ENCODE results near the gene SLC7A8.

DNA sequence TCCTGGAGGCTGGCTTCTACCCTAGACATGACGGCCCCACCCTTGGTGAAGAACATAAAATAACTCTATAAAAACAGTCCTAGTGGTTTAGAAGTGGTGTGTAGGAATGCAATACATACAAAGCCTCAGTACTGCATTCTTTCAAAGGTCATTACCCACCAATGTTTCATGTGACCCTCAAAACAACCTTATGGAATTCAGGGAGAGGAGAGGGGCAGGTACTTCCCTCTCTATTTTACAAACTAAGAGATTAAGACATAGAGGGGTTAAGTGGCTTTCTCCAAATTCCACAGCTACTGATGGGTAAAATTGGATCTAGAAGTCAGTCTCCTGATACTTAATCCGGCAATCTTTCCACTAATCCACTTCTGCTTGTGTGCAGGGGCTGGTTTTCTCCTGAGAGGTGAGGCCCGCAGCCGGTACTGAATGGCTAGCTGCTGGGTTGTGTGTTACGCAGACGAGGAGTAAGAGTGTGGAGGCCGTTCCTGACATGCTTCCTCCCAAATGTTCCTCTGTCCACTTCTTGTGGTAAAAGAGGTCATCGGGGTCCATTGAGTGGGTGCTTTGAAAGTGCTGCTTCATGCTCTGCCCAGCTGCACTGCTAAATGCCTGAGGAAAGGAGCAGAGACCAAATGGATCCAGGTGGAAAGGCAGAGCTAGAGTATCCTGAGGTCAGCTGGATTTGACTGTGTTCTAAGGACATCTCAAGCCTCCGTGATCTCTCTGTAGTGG lies 16.2 kb downstream of the SLC7A8 start:
- TF ChIP-seq POLR2AphosphoS5 (IDR thresholded peaks at IDR 0.05; ENCODE audit: low read depth, low read length), result no peak
- no peak for TF ChIP-seq TAF1 (IDR thresholded peaks at IDR 0.05; ENCODE audit: low read depth, low read length)
- TF ChIP-seq POLR2A (IDR thresholded peaks at IDR 0.05; ENCODE audit: low read depth, low read length), result no peak
- TF ChIP-seq SPI1 (IDR thresholded peaks at IDR 0.05; ENCODE audit: low read depth, low read length), result no peak
